SK-N-SH treated with all-trans-retinoic acid at 6 μM for 48 hours (cell line): Measurements from ENCODE around the gene RAD51AP1.

Experiments used
- ZFP3 ChIP-seq: fragments of 250-450 bp; sonication (Bioruptor Pico); IDR thresholded peaks from 2 replicates; pipeline ENCODE4 v1.5.0; 2020; ENCODE audit warnings: mild to moderate bottlenecking, moderate library complexity
- ZFP30 ChIP-seq: fragments of 450-650 bp; formaldehyde crosslinking; IDR thresholded peaks from 2 replicates; pipeline ENCODE4 v1.5.0; 2022; ENCODE audit warnings: mild to moderate bottlenecking, moderate library complexity

- no peak for TF ChIP-seq ZFP30 (CRISPR knock-in tag)
- TF ChIP-seq ZFP3 = no peak
Observed at GRCh38 chr12:4538207-4539160, at the start of gene RAD51AP1.
